K562 (cell line): ENCODE results near the gene TARBP2. TPM values are rescaled to one million over a fixed set of nuclear protein-coding genes. Genes with fewer than 3 reads are reported as not detected.

Experiments
- DIDO1 ChIP-seq: fragments of 450-650 bp; IDR thresholded peaks from 2 replicates; pipeline ENCODE4 v1.6.1; 2016; ENCODE audit warnings: low read depth, missing biosample characterization, missing genetic modification characterization
- HINFP ChIP-seq: fragments of 450-650 bp; conservative IDR thresholded peaks from 2 replicates; pipeline ENCODE4 v1.6.1; 2016; ENCODE audit warnings: missing genetic modification characterization, low read depth, mild to moderate bottlenecking, control low read depth, missing compliant biosample characterization
- THRB ChIP-seq: fragments of 450-650 bp; formaldehyde crosslinking; conservative IDR thresholded peaks from 2 replicates; pipeline ENCODE4 v1.4.0; 2022; ENCODE audit warnings: mild to moderate bottlenecking, missing genetic modification characterization
- ZBTB33 ChIP-seq: sonication (generic); formaldehyde crosslinking; IDR thresholded peaks from 2 replicates; pipeline ENCODE4 v1.8.1; 2023; ENCODE audit warnings: mild to moderate bottlenecking, missing genetic modification reagents
- ZMIZ1 ChIP-seq, 2 experiments: fragments of 150-350 bp in 1 of 2; IDR thresholded peaks; 2 replicates each; pipeline ENCODE4 v1.6.1; 2012 to 2016; ENCODE audit warnings: low read depth in 2 of 2, low read length in 2 of 2, mild to moderate bottlenecking in 1 of 2, moderate library complexity in 1 of 2
- ZNF561 ChIP-seq: fragments of 450-650 bp; formaldehyde crosslinking; conservative IDR thresholded peaks from 2 replicates; pipeline ENCODE4 v1.4.0; 2020; ENCODE audit warnings: mild to moderate bottlenecking, moderate library complexity
- ZNF75A ChIP-seq: fragments of 450-650 bp; formaldehyde crosslinking; IDR thresholded peaks from 2 replicates; pipeline ENCODE4 v1.4.0; 2020; ENCODE audit warnings: mild to moderate bottlenecking
- polyA plus RNA-seq, 8 experiments: library from polyadenylated mRNA; depleted of rRNA in 4 of 8; stranded (reverse) in 5 of 8; unstranded in 3 of 8; fragments of >200 nt; fragmentation: Nextera tagmentation in 2 of 8; fragmentation: Illumina TruSeq in 1 of 8; extraction: Ambion mirVana in 2 of 8; extraction: Trizol in 1 of 8; gene quantifications; 2 replicates each; pipeline versions ENCODE4 v1.2.1 to v1.2.3, GENCODE V29; 2011 to 2014; ENCODE audit warnings: inconsistent platforms in 1 of 8, missing spikeins in 1 of 8
- total RNA-seq, 7 experiments: library from RNA; depleted of rRNA in 6 of 7; stranded (reverse); fragments of >200 nt in 6 of 7; fragmentation: Illumina TruSeq in 2 of 7; extraction: Trizol in 2 of 7; gene quantifications; 2 replicates each; pipeline versions ENCODE4 v1.2.1 to v1.2.3, GENCODE V29; 2011 to 2021; ENCODE audit warnings: low replicate concordance in 1 of 7

Gene TARBP2
- total and polyA plus RNA-seq, 9 of the 15 experiments (the other 6 are each of a cell fraction or from before 2014, with no cell fraction given), result 5.6 to 69.0 (median 44.6) TPM

GRCh38 chr12:53493610-53494391, 7.3 kb upstream of the TARBP2 start (continued):
- TF ChIP-seq ZMIZ1 (IDR thresholded peaks at IDR 0.05; ENCODE audit: low read depth in 2 of 2, low read length in 2 of 2) (no peak), THRB (no peak), ZBTB33 (CRISPR knock-in tag) (no peak), HINFP (tag) (no peak), DIDO1 (tag) (no peak), ZNF561 (CRISPR knock-in tag) (no peak), ZNF75A (CRISPR knock-in tag) (no peak)
